HepG2 (cell line): Measurements from ENCODE around the gene TCF7L2.

Experiments used
- CC2D1A ChIP-seq: sonication (generic); formaldehyde crosslinking; IDR thresholded peaks from 2 replicates; pipeline ENCODE4 v1.8.1; 2023; ENCODE audit warnings: mild to moderate bottlenecking, missing genetic modification reagents
- CHD2 ChIP-seq: IDR thresholded peaks from 2 replicates; pipeline ENCODE4 v1.6.1; 2011; ENCODE audit warnings: low read depth, low read length, improper control_type of control experiment
- EED ChIP-seq: sonication (generic); formaldehyde crosslinking; IDR thresholded peaks from 2 replicates; pipeline ENCODE4 v1.5.0; 2020; ENCODE audit warnings: mild to moderate bottlenecking, missing genetic modification reagents
- ELF3 ChIP-seq: IDR thresholded peaks from 2 replicates; pipeline ENCODE4 v1.6.1; 2016; ENCODE audit warnings: missing genetic modification reagents, missing compliant biosample characterization
- EZH2 ChIP-seq: conservative IDR thresholded peaks from 2 replicates; pipeline ENCODE4 v1.6.1; 2012; ENCODE audit warnings: mild to moderate bottlenecking, low read depth, low read length, moderate library complexity
- FOXA3 ChIP-seq: IDR thresholded peaks from 2 replicates; pipeline ENCODE4 v1.6.1; 2016; ENCODE audit warnings: missing genetic modification reagents, missing compliant biosample characterization
- GATAD2A ChIP-seq: IDR thresholded peaks from 2 replicates; pipeline ENCODE4 v1.6.1; 2016
- GTF2F1 ChIP-seq: fragments of 150-350 bp; IDR thresholded peaks from 2 replicates; pipeline ENCODE4 v1.6.1; 2014; ENCODE audit warnings: low read length
- SPEN ChIP-seq: sonication (generic); formaldehyde crosslinking; IDR thresholded peaks from 2 replicates; pipeline ENCODE4 v1.5.1; 2020; ENCODE audit warnings: low read depth, mild to moderate bottlenecking, missing genetic modification reagents
- ZFP41 ChIP-seq: sonication (generic); formaldehyde crosslinking; IDR thresholded peaks from 2 replicates; pipeline ENCODE4 v1.4.0; 2020; ENCODE audit warnings: mild to moderate bottlenecking, missing genetic modification reagents, borderline replicate concordance
- ZNF670 ChIP-seq: sonication (generic); formaldehyde crosslinking; IDR thresholded peaks from 2 replicates; pipeline ENCODE4 v1.8.0; 2022; ENCODE audit warnings: mild to moderate bottlenecking, missing genetic modification reagents, borderline replicate concordance
- TF ChIP-seq, protein P1 (sequence below): sonication (generic); formaldehyde crosslinking; IDR thresholded peaks from 2 replicates; pipeline ENCODE4 v1.4.0; 2020; ENCODE audit warnings: missing genetic modification reagents
- TF ChIP-seq, protein P2 (sequence below): sonication (generic); formaldehyde crosslinking; IDR thresholded peaks from 2 replicates; pipeline ENCODE4 v1.5.0; 2020; ENCODE audit warnings: mild to moderate bottlenecking, missing genetic modification reagents, moderate library complexity

DNA sequence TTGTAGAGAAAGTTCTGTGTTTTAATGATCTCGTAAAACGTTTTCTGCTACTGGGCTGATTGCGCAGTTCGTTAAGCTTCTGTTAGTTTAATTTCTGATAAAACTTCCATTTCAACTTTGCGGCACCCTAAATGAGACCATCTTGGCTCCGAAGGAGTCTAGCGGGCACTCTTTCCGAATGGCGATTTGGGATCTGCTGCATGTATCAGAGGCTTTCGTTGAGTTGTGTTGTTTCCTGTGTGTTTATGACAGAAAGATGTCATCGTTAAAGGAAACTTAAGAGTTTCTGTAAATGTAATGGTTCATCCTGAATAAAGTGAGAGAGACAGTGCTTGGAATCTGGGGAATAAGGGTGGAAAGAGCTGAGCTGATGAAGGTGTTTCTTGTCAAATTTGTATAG is 174.7 kb downstream of the TCF7L2 start:
- TF ChIP-seq CHD2 (no peak), ZNF670 (CRISPR knock-in tag) (no peak), GTF2F1 (no peak), ELF3 (CRISPR knock-in tag) (no peak), FOXA3 (CRISPR knock-in tag) (no peak), SPEN (CRISPR knock-in tag) (no peak), EED (CRISPR knock-in tag) (no peak), ZFP41 (no peak), EZH2 (no peak), CC2D1A (CRISPR knock-in tag) (no peak), GATAD2A (no peak)
- TF ChIP-seq, protein P1, sequence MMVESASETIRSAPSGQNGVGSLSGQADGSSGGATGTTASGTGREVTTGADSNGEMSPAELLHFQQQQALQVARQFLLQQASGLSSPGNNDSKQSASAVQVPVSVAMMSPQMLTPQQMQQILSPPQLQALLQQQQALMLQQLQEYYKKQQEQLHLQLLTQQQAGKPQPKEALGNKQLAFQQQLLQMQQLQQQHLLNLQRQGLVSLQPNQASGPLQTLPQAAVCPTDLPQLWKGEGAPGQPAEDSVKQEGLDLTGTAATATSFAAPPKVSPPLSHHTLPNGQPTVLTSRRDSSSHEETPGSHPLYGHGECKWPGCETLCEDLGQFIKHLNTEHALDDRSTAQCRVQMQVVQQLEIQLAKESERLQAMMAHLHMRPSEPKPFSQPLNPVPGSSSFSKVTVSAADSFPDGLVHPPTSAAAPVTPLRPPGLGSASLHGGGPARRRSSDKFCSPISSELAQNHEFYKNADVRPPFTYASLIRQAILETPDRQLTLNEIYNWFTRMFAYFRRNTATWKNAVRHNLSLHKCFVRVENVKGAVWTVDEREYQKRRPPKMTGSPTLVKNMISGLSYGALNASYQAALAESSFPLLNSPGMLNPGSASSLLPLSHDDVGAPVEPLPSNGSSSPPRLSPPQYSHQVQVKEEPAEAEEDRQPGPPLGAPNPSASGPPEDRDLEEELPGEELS = no peak
- TF ChIP-seq, protein P2, sequence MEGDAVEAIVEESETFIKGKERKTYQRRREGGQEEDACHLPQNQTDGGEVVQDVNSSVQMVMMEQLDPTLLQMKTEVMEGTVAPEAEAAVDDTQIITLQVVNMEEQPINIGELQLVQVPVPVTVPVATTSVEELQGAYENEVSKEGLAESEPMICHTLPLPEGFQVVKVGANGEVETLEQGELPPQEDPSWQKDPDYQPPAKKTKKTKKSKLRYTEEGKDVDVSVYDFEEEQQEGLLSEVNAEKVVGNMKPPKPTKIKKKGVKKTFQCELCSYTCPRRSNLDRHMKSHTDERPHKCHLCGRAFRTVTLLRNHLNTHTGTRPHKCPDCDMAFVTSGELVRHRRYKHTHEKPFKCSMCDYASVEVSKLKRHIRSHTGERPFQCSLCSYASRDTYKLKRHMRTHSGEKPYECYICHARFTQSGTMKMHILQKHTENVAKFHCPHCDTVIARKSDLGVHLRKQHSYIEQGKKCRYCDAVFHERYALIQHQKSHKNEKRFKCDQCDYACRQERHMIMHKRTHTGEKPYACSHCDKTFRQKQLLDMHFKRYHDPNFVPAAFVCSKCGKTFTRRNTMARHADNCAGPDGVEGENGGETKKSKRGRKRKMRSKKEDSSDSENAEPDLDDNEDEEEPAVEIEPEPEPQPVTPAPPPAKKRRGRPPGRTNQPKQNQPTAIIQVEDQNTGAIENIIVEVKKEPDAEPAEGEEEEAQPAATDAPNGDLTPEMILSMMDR (CRISPR knock-in tag) = no peak
